Measurements from ENCODE around the gene C20orf173. TPM values are rescaled to one million over a fixed set of nuclear protein-coding genes. Genes with fewer than 3 reads are reported as not detected.

C20orf173 gene, protein sequence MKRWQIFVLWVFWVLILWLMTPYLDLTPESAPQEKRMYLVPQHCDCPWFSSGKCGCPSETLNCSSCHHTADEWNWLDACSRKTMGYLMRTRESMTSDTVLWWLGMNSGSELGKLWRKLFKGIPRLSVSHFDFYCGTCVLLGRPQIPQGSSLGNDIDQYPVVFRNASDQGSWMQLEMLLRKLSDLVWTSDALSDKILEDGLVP
- total RNA-seq (not detected), polyA plus RNA-seq (not detected)

DNA sequence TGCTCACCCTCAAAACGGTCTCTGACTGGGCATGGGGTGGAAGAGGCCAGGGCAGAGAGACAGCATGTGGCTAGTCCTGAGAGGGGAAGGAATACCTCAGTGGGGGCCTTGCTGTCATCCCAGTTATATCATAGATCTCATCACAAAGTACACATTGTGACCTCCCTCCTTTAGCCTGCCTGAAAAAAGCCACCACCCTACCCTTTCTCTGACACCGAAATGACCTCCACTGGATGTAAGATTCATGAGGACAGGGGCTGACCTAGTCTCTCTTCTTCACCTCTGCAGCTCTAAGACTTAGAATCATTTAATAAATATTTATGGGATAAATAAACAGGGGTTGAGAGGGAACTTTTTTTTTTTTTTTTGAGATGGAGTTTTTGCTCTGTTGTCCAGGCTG, at the start of gene C20orf173:
Gene C20orf173 (minus strand): TSS at position 101 of the 400 bp plus-strand sequence. CDS start 279 bp downstream, outside the sequence.
- H3K4me3 ChIP-seq (ENCODE audit: low read depth, low read length): no peak within 1 kb of the TSS
- peak within 1 kb of the TSS in 1 of 4 donors; percentile 19 for H3K4me3 Mint-ChIP-seq
- no peaks in the 10 kb centered on the region for H3K36me3 ChIP-seq (ENCODE audit: control insufficient read depth, insufficient read depth, low read length)
- no peak within 1 kb of the TSS for H3K27ac Mint-ChIP-seq
- peaks cover 5% of the 10 kb centered on the region for H3K27me3 Mint-ChIP-seq
- H3K27ac ChIP-seq (ENCODE audit: insufficient read depth, low read length, poor library complexity, severe bottlenecking): no peak within 1 kb of the TSS
- DNase-seq: no peak
- no peaks in the 10 kb centered on the region for H3K9me3 ChIP-seq (ENCODE audit: control insufficient read depth in 2 of 2, low read length in 2 of 2)
- ATAC-seq (ENCODE audit: low read depth in 2 of 2): no peak
- no peaks in the 10 kb centered on the region for H3K36me3 Mint-ChIP-seq
- peaks cover 0 to 4% (median 0%) of the 10 kb centered on the region in 7 donors for H3K9me3 Mint-ChIP-seq
- no peaks in the 10 kb centered on the region for H3K27me3 ChIP-seq (ENCODE audit: control insufficient read depth, insufficient read depth, low read length)
- H3K4me1 ChIP-seq (ENCODE audit: control insufficient read depth, insufficient read depth, low read length, poor library complexity, severe bottlenecking): no peaks in the 10 kb centered on the region
- H3K4me1 Mint-ChIP-seq: no peaks in the 10 kb centered on the region

DNA sequence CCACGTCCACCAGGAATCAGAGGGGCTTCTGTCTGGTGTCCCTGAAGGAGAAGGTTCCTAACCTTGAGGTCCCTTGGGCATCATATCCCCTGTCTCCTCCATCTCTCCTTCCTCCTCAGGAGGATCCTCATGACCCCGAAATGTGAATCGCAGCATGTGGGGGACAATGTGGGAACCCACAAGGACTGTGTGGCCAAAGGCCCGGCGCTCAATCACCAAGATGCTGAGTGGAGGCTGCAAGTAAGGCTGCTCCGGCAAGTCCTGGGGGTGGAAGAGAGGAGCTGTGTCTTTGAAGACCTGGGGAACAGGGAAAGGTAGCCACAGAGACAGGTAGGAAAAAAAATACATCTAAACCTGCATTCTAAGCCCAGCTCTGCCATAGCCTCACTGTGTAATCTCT, 49.7 kb upstream of the C20orf173 start:
- peaks cover 4 to 7% of the 10 kb centered on the region in 2 experiments for H3K9me3 ChIP-seq (ENCODE audit: control insufficient read depth in 2 of 2, low read length in 2 of 2)
- Mint-ChIP-seq H3K9me3 (peaks cover 0 to 14% (median under 1%) of the 10 kb centered on the region in 7 donors), H3K4me3 (no peak overlapping the region), H3K4me1 (no peaks in the 10 kb centered on the region), H3K36me3 (no peaks in the 10 kb centered on the region), H3K27me3 (peaks cover 12% of the 10 kb centered on the region), H3K27ac (no peak overlapping the region)
- no peaks in the 10 kb centered on the region for H3K27me3 ChIP-seq (ENCODE audit: control insufficient read depth, insufficient read depth, low read length)
- H3K4me3 ChIP-seq (ENCODE audit: low read depth, low read length): no peak overlapping the region
- H3K4me1 ChIP-seq (ENCODE audit: control insufficient read depth, insufficient read depth, low read length, poor library complexity, severe bottlenecking): no peaks in the 10 kb centered on the region
- no peaks in the 10 kb centered on the region for H3K36me3 ChIP-seq (ENCODE audit: control insufficient read depth, insufficient read depth, low read length)
- DNase-seq (no peak), ATAC-seq (ENCODE audit: low read depth in 2 of 2) (no peak)
- H3K27ac ChIP-seq (ENCODE audit: insufficient read depth, low read length, poor library complexity, severe bottlenecking): no peak overlapping the region

DNA sequence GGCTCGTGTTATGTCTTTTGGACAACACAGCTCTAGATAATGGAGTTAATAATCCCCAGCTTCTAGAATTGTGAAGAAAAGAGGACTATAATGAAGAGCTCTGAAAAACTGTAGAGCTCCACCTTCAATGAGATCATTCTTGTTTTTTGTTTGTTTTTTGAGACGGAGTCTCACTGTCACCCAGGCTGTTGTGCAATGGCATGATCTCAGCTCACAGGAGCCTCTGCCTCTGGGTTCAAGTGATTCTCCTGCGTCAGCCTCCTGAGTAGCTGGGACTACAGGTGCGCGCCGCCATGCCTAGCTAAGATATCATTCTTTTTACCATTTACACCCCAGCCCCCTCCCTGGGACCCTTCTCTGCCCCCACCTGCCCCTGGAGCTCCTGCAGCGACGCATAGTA, 49.0 kb upstream of the C20orf173 start:
- Mint-ChIP-seq H3K4me3 (no peak overlapping the region), H3K27me3 (peaks cover 12% of the 10 kb centered on the region), H3K27ac (no peak overlapping the region), H3K36me3 (no peaks in the 10 kb centered on the region), H3K4me1 (no peaks in the 10 kb centered on the region), H3K9me3 (peaks cover 0 to 19% (median 4%) of the 10 kb centered on the region in 7 donors)
- Histone ChIP-seq H3K27me3 (ENCODE audit: control insufficient read depth, insufficient read depth, low read length) (no peaks in the 10 kb centered on the region), H3K36me3 (ENCODE audit: control insufficient read depth, insufficient read depth, low read length) (no peaks in the 10 kb centered on the region), H3K9me3 (ENCODE audit: control insufficient read depth in 2 of 2, low read length in 2 of 2) (peaks cover 4 to 7% of the 10 kb centered on the region in 2 experiments), H3K4me3 (ENCODE audit: low read depth, low read length) (no peak overlapping the region), H3K27ac (ENCODE audit: insufficient read depth, low read length, poor library complexity, severe bottlenecking) (no peak overlapping the region), H3K4me1 (ENCODE audit: control insufficient read depth, insufficient read depth, low read length, poor library complexity, severe bottlenecking) (no peaks in the 10 kb centered on the region)
- DNase-seq (no peak), ATAC-seq (ENCODE audit: low read depth in 2 of 2) (no peak)

DNA sequence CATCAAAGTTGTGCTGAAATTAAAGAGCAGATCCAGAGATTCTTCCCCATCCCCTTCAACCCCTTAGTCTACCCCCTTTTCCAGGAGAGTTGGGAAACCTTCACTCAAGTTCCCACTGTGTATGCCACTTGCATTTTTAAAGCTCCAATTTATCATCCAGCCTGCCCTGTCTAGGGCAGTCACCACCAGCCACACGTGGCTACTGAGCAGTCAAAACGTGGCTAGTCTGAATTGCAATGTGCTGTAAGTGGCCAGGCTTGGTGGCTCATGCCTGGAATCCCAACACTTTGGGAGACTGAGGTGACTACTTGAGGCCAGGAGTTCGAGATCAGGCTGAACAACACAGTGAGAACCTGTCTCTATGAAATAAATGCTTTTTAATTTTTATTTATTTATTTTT, 47.4 kb upstream of the C20orf173 start:
- H3K27me3 ChIP-seq (ENCODE audit: control insufficient read depth, insufficient read depth, low read length): no peaks in the 10 kb centered on the region
- Mint-ChIP-seq H3K27me3 (peaks cover 12% of the 10 kb centered on the region), H3K4me1 (no peaks in the 10 kb centered on the region), H3K4me3 (no peak overlapping the region), H3K36me3 (peaks cover 3% of the 10 kb centered on the region), H3K9me3 (peaks cover 0 to 18% (median 5%) of the 10 kb centered on the region in 7 donors), H3K27ac (no peak overlapping the region)
- DNase-seq (no peak), ATAC-seq (ENCODE audit: low read depth in 2 of 2) (no peak)
- peaks cover 4 to 7% of the 10 kb centered on the region in 2 experiments for H3K9me3 ChIP-seq (ENCODE audit: control insufficient read depth in 2 of 2, low read length in 2 of 2)
- H3K4me3 ChIP-seq (ENCODE audit: low read depth, low read length): no peak overlapping the region
- H3K36me3 ChIP-seq (ENCODE audit: control insufficient read depth, insufficient read depth, low read length): no peaks in the 10 kb centered on the region
- H3K27ac ChIP-seq (ENCODE audit: insufficient read depth, low read length, poor library complexity, severe bottlenecking): no peak overlapping the region
- no peaks in the 10 kb centered on the region for H3K4me1 ChIP-seq (ENCODE audit: control insufficient read depth, insufficient read depth, low read length, poor library complexity, severe bottlenecking)

DNA sequence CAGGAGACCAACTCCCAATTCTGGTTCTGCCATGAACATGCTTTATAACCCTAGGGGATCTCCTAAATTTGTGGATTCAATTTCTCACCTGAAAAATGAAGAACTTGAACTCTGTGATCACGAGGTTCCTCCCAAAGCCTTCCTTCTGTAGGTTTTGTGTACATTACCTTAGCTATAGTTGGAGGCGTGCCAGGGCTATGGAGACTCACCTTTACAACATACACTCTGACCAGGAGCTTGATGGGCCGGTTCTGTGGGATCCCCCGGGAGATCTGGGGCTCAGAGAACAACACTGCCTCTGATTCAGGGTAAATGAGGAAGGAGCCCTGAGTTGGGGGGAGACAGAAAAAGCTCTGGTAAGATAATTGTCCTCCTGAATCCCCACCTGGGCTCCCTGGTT, 46.5 kb upstream of the C20orf173 start:
- ATAC-seq (ENCODE audit: low read depth in 2 of 2) (no peak), DNase-seq (no peak)
- no peak overlapping the region for H3K27ac ChIP-seq (ENCODE audit: insufficient read depth, low read length, poor library complexity, severe bottlenecking)
- H3K27me3 ChIP-seq (ENCODE audit: control insufficient read depth, insufficient read depth, low read length): no peaks in the 10 kb centered on the region
- no peak overlapping the region for H3K4me3 ChIP-seq (ENCODE audit: low read depth, low read length)
- Mint-ChIP-seq H3K4me3 (no peak overlapping the region), H3K27me3 (peaks cover 12% of the 10 kb centered on the region), H3K9me3 (peaks cover 0 to 13% (median 4%) of the 10 kb centered on the region in 7 donors), H3K27ac (no peak overlapping the region), H3K36me3 (peaks cover 3% of the 10 kb centered on the region), H3K4me1 (no peaks in the 10 kb centered on the region)
- H3K36me3 ChIP-seq (ENCODE audit: control insufficient read depth, insufficient read depth, low read length): no peaks in the 10 kb centered on the region
- H3K4me1 ChIP-seq (ENCODE audit: control insufficient read depth, insufficient read depth, low read length, poor library complexity, severe bottlenecking): no peaks in the 10 kb centered on the region
- H3K9me3 ChIP-seq (ENCODE audit: control insufficient read depth in 2 of 2, low read length in 2 of 2): peaks cover 0 to under 1% of the 10 kb centered on the region in 2 experiments

DNA sequence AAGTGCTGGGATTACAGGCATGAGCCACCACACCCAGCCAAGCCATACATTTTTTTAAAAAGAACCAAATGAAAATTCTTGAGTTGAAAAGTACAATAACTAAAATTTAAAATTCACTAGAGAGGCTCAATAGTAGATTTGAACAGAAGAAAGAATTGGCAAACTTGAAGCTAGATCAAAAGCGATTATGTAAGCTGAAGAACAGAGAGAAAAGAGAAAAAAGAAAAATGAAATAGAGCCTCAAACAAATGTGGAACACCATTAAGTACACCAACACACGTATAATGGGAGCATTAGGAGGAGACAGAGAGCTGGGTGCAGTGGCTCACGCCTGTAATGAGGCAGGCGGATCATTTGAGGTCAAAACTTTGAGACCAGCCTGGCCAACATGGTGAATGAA, 43.4 kb upstream of the C20orf173 start:
- no peaks in the 10 kb centered on the region for H3K4me1 Mint-ChIP-seq
- H3K4me3 Mint-ChIP-seq: peak overlapping the region in 1 of 4 donors; percentile 39
- H3K4me3 ChIP-seq (ENCODE audit: low read depth, low read length): no peak overlapping the region
- DNase-seq: no peak
- ATAC-seq (ENCODE audit: low read depth in 2 of 2): no peak
- no peak overlapping the region for H3K27ac Mint-ChIP-seq
- no peaks in the 10 kb centered on the region for H3K27me3 ChIP-seq (ENCODE audit: control insufficient read depth, insufficient read depth, low read length)
- peaks cover 3% of the 10 kb centered on the region for H3K36me3 Mint-ChIP-seq
- peaks cover 0 to 13% (median 4%) of the 10 kb centered on the region in 7 donors for H3K9me3 Mint-ChIP-seq
- H3K27ac ChIP-seq (ENCODE audit: insufficient read depth, low read length, poor library complexity, severe bottlenecking): no peak overlapping the region
- H3K9me3 ChIP-seq (ENCODE audit: control insufficient read depth in 2 of 2, low read length in 2 of 2): no peaks in the 10 kb centered on the region
- no peaks in the 10 kb centered on the region for H3K4me1 ChIP-seq (ENCODE audit: control insufficient read depth, insufficient read depth, low read length, poor library complexity, severe bottlenecking)
- H3K27me3 Mint-ChIP-seq: peaks cover 5% of the 10 kb centered on the region
- H3K36me3 ChIP-seq (ENCODE audit: control insufficient read depth, insufficient read depth, low read length): no peaks in the 10 kb centered on the region

DNA sequence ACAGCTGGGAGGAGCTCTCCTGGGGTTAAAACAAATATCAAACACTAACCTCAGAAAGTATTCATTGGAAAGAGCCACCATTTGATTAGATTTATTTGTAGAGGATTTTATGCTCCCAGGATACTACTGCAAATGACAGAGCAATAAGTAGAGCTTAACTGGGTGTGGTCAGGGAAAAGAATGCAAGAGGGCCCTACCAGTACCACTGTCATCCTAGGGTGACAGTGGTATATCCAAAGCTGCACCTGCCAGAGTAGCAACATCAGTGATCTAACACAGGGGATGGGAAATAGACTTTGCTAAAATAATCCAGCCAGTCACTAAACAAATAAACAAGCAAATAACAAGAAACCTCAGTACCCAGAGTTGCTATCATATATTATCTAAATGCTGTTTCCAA, 42.1 kb upstream of the C20orf173 start:
- Histone ChIP-seq H3K4me1 (ENCODE audit: control insufficient read depth, insufficient read depth, low read length, poor library complexity, severe bottlenecking) (no peaks in the 10 kb centered on the region), H3K36me3 (ENCODE audit: control insufficient read depth, insufficient read depth, low read length) (no peaks in the 10 kb centered on the region), H3K9me3 (ENCODE audit: control insufficient read depth in 2 of 2, low read length in 2 of 2) (no peaks in the 10 kb centered on the region), H3K27ac (ENCODE audit: insufficient read depth, low read length, poor library complexity, severe bottlenecking) (no peak overlapping the region), H3K27me3 (ENCODE audit: control insufficient read depth, insufficient read depth, low read length) (no peaks in the 10 kb centered on the region), H3K4me3 (ENCODE audit: low read depth, low read length) (no peak overlapping the region)
- Mint-ChIP-seq H3K9me3 (peaks cover 0 to 13% (median 4%) of the 10 kb centered on the region in 7 donors), H3K27ac (no peak overlapping the region), H3K36me3 (peaks cover 3% of the 10 kb centered on the region), H3K4me1 (no peaks in the 10 kb centered on the region), H3K27me3 (peaks cover 8% of the 10 kb centered on the region), H3K4me3 (no peak overlapping the region)
- no peak for DNase-seq
- no peak for ATAC-seq (ENCODE audit: low read depth in 2 of 2)

DNA sequence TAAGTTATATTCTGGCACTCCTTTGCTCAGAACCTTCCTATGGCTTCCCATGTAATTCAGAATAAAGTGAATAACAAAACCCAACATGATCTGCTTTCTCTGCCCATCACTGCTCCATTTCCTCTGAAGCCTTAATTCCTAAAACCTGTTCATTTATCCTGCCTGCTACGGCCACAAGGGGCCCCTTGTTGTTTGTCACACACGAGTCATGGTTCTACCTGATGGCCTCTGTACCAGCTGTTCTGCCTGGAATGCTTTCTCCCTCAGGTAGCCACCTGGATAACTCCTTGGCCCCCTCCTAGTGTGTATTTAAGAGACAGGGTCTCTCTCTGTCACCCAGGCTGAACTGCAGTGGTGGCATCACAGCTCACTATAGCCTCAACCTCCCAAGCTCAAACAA, 39.2 kb upstream of the C20orf173 start:
- H3K27ac Mint-ChIP-seq: peak overlapping the region in 1 of 3 donors; percentile 34
- no peaks in the 10 kb centered on the region for H3K9me3 ChIP-seq (ENCODE audit: control insufficient read depth in 2 of 2, low read length in 2 of 2)
- no peak for ATAC-seq (ENCODE audit: low read depth in 2 of 2)

More for the DNA sequence above, 39.2 kb upstream of the C20orf173 start:
- Mint-ChIP-seq H3K36me3 (peaks cover 3% of the 10 kb centered on the region), H3K27me3 (peaks cover 9% of the 10 kb centered on the region), H3K4me1 (no peaks in the 10 kb centered on the region), H3K9me3 (peaks cover 0 to 8% (median 2%) of the 10 kb centered on the region in 7 donors), H3K4me3 (no peak overlapping the region)
- DNase-seq: no peak
- Histone ChIP-seq H3K4me3 (ENCODE audit: low read depth, low read length) (no peak overlapping the region), H3K27ac (ENCODE audit: insufficient read depth, low read length, poor library complexity, severe bottlenecking) (no peak overlapping the region), H3K27me3 (ENCODE audit: control insufficient read depth, insufficient read depth, low read length) (no peaks in the 10 kb centered on the region), H3K4me1 (ENCODE audit: control insufficient read depth, insufficient read depth, low read length, poor library complexity, severe bottlenecking) (no peaks in the 10 kb centered on the region), H3K36me3 (ENCODE audit: control insufficient read depth, insufficient read depth, low read length) (no peaks in the 10 kb centered on the region)

Data from CD4-positive, CD25-positive, alpha-beta regulatory T cell (primary cell).